Measurements from ENCODE around the gene POLR2J3. TPM values are rescaled to one million over a fixed set of nuclear protein-coding genes. Genes with fewer than 3 reads are reported as not detected.
"Not testable (repeated sequence)": the region's sequence is repeated elsewhere in the genome, so short reads cannot be mapped to it uniquely, and the experiment has no call there.

The POLR2J3 gene
- total RNA-seq (2014; rRNA removed; shearing (Covaris generic)) = 8.6 and 14.1 TPM in 2 replicates

DNA sequence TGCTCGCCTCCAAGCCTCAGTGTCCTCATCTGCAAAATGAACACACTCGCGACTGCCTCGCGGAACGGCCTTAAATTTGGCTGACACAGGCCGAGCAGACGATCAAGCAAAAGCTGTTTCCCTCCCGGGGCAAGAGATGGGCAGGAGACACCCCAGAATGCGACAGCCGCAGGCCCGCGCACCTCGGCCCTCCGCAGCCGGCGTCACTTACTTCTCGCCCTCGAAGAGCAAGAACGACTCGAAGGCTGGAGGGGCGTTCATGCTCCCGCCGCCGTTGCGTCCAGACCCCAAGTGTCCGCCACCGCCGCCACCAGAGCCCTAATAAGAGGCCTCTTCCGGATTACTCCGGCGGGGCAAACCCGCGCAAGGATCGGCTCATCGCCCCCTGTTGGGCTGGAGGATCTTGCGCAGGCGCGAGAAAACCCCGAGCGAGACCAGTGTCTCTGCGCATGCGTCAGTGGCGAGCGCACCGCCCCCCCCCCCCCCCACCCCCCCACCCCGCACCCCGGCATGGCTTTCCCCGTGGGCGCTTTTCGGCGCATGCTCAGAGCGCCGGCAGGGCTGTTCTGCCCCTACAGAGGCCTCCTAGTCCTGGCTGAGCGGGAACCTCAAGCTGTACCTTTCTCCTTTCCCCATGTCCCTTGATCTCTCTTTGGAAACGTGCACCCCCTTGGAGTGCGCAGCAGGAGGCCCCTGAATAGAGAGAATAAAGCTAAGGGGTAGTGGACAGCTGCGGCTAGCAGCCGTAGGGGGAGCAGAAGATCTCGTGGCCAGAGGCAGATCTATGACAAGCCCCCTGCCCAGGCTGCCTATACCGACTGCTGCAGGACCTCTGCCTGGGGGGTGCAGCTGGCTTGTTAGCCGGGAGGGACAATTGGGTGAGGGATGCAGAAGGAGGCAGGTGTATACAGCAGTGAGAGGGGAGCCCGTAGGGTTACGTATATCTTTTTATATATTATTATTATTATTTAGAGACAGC is at the start of gene POLR2J3:
Gene POLR2J3, minus strand, starts transcription at position 323 of the 979 bp plus-strand sequence. Its CDS starts 62 bp downstream, at position 261.
- peak; percentile 85 for DNase-seq (ENCODE audit: low spot score)

DNA sequence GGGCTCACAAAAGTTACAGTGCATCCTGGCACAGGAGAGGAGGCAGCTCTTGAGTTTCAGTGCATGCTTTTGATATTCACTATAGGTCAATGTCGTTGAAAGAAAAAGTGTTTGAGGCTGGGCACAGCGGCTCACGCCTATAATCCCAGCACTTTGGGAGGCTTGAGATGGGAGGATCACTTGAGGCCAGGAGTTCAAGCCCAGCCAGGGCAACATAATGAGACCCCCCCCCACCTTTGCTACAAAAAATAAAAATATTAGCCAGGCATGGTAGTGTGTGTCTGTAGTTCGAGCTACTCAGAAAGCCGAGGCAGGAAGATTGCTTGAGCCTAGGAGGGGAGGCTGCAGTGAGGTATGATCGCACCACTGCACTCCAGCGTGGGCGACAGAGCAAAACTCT is 45.7 kb upstream of the POLR2J3 start:
- DNase-seq (ENCODE audit: low spot score) = not testable (repeated sequence)

DNA sequence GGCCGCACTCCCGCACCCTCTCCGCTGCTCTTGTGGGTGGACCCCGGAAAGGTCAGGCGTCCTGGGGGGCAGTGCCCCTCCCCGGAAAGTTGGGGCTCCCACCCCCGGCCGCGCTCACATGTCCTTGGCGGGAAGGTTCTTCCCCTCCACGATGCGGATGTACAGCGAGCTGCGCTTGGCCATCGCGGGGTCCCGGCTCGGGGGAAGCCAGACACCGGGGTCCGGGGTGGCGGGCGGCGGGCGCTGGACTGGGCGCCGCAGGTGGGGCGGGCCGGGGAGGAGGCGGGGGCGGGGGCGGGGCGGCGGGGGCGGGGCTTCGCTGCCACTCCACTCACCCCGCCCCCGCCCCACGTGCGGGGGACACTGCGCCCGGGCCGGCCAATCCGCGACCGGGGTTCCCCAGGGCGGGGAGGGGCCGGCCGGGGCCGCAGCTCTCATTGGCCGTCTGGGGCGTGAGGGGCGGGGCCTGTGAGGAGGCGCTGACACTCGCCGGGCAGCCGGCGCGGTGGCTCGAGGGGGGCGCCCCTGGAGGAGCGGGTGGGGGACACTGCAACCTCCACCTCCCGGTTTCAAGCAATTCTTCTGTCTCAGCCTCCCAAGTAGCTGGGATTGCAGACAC is 44.2 kb upstream of the POLR2J3 start, which contains the start of gene RASA4:
Gene RASA4, minus strand, starts transcription at position 250 of the 619 bp plus-strand sequence. Its CDS starts 67 bp downstream, at position 183.
- not testable (repeated sequence) for DNase-seq (ENCODE audit: low spot score)

DNA sequence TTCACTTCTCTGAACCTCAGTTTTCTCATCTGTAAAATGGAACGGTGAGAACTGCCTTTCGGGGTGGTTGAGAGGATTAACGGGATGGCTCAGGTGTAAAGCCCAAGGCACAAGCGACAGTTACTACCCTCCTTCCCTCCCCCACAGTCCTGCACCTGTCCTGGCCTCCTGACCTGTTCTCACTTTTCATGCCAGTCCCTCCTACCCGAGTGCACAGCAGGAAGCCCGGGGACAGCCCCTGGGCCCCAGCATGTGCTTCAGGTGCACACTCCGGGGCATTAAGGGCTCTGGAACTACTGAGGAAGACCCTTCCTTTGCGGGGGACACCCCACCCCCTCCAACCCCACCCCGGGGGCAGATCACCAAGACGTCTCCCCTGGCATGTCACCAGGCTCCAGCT is 43.5 kb upstream of the POLR2J3 start:
- not testable (repeated sequence) for DNase-seq (ENCODE audit: low spot score)

DNA sequence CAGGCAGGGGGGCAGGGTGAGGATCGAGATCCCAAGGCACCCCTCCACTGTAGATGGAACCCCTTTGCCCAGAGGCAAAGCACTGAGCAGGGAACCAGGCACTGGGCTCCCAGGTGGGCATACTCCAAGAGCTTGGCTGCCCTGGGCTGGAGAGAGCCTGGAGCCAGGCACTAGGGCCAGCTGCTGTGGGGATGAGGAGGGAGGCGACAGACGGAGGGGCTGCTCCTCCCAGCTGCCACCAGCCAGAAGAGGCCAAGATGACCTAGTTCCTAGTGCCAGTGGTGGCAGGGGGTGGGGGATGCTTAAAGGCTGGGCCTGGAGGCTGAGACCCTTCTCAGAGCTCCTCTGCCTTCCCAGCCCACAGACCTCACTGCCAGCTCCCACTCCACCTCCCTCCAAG is 42.5 kb upstream of the POLR2J3 start:
- DNase-seq (ENCODE audit: low spot score) = not testable (repeated sequence)

DNA sequence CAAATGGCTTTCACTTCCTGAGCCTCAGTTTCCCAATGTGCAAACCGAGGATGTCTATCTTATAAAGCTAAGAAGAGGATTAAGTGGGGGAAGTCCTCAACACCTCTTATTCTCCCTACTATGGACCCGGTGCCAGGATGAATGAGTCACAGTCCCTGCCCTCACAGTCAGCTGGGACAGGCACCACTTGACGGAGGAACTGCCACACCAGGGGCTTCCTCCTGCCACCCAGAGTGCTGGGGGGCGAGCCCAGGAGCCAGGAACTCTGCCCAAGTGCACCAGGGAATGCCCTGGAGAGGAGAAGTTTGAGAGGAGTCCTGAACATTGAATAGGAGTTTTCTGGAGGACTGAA is 41.9 kb upstream of the POLR2J3 start:
- DNase-seq (ENCODE audit: low spot score) = not testable (repeated sequence)

DNA sequence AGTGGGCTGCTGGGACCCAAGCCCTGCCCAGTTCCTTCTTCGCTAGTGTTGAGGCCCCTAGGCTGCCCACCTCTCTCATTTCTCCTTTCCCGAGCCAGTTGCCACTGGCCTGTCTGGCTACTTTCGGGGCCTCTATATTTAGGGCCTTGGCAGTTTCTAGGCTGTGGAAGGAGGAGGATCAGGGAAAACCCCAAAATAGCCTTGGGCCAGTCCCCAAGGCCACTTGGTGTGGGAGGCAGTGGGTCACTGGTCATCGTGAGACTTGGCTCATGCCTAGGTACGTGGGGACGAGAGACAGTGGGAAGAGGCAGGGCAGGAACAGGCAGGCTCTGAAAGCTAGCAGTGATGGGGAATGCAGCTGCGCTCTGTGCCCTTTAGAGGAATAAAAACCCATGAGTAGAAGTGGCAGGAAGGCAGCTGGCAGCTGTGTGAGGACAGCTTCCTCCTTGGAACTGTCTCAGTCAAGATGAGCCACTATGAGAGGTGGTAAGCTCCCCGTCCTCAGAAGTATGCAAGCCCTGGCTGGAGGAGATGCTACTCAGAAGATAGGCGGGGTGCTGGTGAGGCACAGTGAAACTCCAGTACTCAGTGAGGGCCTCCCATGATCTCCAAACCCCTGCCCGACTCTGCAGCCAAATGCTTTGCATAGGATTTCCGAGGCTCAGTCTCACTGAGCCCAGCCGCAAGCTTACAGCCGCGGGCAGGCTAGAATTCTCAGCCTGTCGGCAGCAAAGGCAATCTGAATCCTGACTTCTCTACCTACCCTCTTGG is 41.4 kb upstream of the POLR2J3 start:
- not testable (repeated sequence) for DNase-seq (ENCODE audit: low spot score)

DNA sequence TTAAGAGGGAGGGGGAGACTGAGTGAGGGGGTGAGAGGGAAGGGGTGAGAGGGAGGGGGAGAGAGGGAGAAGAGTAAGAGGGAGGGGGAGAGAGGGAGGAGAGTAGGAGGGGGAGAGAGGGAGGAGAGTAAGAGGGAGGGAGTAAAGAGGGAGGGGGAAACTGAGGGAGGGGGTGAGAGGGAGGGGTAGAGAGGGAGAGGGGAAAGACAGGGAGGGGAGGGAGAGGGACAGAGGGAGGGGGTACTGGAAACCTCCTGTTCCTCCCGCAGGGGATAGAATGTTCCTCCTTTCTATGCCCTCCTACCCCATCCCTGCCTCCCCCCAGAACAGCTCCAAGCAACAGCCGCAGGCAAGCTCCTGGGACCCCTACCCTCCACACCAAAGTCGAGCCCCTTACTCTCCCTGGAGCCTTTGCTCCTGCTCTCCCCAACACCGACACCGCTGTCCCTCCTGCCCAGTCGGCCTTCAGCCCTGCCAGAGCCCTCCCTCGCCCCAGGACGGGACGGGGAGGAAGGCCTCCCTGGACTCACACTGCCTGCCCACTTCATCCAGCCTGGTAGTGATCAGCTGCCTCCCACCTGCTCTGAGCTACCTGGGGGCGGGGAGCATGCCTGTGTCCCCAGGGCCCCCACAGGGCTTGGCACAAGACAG is 39.4 kb upstream of the POLR2J3 start:
- DNase-seq (ENCODE audit: low spot score) = peak; percentile 1

DNA sequence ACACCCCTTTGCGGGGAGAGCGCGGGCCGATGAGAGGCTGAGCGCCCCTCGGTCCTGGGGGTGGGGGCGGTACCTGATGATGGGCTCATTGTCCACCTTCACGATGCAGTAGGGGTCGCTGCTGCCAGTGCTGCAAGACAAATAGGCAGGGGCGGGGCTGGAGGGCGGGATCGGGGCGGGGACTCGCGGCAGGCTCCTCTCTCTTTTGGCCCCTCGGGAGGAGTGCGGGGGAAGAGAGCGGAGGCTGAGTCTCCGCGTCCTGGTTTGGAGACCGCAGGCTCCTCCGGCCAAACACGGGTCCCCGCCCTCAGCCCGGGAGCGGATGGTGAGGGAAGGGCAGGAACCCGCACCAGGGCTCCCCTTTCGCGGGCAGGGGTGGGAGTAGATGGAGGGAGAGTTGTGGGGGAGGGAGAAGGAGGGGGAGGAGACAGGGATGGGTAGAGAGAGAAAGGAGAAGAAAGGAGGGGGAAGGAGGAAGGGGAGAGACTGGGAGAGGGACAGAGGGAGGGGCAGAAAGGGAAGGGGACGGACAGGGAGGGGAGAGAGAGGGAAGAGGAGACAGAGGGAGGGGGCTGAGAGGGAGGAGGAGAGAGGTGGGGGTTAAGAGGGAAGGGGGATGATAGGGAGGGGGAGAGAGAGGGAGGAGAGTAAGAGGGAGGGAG is 38.8 kb upstream of the POLR2J3 start:
- DNase-seq (ENCODE audit: low spot score) = not testable (repeated sequence)

DNA sequence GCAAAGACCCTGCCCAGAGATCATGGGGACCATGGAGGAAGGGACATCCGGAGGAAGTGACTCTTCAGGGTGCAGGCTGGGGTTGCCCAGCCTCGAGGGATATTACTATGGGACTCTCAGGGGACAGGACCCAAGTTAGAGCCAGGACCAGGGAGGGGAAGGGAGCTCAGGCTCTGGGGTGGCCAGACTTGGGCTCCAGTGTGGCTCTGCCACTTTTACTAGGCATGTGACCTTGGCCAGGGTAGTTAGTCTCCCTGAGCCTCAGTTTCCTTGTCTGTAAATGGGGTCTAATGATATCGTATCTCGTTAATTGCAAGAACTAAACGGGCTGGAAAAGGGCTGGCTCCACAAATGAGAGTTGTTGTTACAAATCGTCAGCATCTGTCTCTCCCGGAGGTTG is 38.1 kb upstream of the POLR2J3 start:
- not testable (repeated sequence) for DNase-seq (ENCODE audit: low spot score)

DNA sequence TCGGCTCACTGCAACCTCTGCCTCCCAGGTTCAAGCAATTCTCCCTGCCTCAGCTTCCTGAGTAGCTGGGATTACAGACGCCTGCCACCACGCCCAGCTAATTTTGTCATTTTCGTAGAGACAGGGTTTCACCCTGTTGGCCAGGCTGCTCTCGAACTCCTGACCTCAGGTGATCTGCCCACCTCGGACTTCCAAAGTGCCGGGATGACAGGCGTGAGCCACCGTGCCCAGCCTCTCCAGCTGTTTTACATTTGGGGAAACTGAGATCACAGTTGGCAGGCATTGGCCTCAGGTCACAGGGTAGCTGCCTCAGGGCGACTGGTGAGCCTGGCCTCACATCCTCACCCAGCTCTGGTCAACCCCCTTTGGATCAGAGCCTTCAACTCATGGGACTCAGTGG is 37.4 kb upstream of the POLR2J3 start:
- DNase-seq (ENCODE audit: low spot score) = not testable (repeated sequence)

DNA sequence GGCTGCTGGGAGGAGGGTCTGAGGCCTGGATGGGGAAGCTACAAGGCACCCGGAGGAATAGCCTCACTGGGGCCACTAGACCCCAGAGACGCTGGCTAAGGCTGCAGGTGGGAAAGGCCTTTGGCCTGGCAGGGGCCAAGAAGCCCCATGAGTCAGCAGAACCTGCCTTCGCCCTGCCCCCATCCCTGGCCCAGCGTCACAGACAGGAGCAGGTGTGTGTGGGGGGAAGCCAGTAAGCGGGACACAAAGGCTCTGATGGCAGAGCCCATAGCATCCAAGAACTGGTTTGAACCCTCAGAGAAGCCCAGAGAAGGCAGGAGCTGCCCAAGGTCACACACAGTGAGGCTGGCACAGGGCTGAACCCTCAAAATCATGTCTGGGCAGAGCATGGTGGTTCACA is 34.5 kb upstream of the POLR2J3 start:
- not testable (repeated sequence) for DNase-seq (ENCODE audit: low spot score)

DNA sequence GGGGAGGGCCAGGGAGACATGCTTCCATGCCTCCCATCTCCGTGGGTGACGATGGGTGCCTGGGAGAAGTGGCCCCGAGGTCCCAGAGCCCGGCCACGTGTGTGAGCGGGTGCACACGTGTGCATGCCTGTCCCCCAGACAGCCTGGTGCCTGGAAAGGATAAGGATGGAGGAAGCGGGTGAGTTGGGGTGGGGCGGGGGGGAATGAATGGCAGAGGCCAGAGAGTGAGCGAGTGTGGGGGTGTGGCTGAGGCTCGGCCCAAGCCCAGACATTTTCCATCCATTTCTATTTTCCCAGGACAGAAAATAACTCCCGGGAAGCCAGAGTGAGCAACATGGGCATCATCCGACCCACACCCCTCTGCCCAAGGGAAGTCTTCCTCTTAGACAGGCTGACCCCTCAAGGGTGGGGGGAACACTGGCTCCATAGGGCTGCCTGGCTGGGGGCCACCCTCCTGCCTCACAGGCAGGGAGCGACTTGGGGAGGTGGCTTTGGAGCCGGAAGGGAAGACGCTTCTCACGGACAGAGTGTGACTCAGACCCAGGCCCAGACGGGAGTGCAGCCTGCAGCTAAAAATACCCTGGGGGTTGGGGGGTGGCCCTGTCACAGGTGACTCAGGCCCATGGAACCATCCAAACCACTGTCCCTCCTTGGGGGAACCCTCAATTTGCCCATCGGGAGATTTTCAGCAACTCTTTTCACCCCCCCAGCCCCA is 32.2 kb upstream of the POLR2J3 start:
- not testable (repeated sequence) for DNase-seq (ENCODE audit: low spot score)

DNA sequence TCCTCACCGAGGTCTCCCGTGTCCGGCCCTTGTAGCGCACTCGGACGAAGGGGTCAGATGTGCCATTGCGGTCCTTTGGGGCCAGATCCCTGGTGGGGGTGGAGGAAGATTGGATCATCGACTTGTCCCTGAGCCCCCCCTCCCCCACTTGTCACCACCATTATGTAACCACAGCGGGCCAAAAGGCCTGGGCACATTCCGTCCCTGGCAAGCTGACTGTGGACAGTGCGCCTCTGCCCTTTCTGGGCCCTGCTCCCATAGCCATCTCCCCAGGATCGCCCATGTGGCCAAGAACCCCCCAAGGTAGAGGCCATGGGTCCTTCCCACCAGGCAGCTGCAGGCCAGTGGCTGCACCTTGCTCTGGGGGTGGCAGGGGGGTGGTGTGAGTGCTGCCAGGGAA is 29.9 kb upstream of the POLR2J3 start:
- not testable (repeated sequence) for DNase-seq (ENCODE audit: low spot score)

DNA sequence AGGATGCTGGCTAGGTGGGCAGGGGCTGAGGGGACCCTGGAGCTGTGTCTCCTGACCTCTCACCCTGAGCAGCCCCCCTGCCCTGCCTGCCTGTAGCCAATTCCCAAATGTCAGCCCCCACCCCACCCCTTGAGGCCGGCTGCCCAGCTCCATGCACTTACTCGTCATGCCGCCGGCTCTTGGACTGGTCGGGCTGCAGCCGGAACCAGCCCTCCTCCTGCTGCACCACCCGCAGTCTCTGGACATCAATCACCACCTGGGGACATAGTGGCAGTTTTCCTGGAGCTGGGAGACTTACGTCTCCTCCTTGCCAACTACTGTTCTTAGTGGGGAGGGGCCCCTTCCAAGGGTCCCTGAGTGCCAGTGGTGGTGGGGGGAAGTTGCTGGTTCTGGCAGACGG is 27.3 kb upstream of the POLR2J3 start:
- DNase-seq (ENCODE audit: low spot score) = not testable (repeated sequence)

DNA sequence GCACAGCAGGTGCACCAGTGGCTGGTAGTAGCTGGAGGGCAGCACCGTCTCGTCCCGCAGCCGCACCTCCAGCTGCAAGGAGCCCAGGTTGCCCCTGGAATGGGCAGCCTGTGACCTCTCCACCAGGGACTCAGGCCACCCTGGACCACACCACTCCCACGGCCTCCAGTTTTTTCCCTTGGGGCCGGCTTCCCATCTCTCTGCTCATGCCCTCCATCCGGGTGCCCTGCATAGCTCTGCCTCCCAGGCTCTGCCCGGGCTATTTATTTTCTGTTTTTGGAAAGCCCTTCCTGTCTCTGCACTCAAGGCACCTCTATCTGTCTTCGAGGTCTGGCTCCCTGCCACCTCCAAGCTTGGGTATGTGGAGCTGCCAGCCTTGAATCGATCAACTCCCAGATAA is 23.7 kb upstream of the POLR2J3 start:
- not testable (repeated sequence) for DNase-seq (ENCODE audit: low spot score)

DNA sequence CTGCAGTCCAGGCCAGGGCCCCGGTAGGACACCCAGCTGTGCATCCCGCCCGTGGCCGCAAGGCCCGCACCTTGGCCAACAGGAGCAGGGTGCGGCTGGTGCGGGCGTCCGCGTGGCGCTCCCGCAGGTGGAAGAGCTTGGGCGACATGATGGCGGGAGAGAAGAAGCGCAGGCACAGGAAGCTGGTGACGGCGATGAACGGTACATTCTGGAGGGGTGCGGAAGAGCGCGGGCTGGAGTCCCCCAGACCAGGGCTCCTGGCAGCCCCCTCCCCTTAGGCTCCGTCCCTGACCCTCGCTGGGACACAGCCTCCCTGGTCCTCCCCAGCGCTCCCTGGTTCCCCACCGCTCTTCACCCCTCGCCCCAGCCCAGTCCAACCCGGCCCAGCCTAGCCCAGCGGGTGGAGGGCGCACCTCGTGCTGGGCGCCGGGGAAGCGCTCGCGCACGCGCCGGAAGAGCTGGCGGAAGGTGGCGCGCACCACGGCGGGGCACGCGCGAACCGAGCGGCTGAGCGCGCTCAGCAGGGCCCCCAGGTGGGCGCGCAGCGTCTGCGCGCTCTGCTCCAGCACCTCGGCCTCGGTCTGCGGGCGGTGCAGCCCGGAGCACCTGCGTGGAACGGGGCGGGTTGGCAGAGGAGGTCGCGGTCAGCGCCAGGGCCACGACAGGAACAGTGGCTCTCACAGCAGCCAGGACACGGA is 21.4 kb upstream of the POLR2J3 start:
- not testable (repeated sequence) for DNase-seq (ENCODE audit: low spot score)

DNA sequence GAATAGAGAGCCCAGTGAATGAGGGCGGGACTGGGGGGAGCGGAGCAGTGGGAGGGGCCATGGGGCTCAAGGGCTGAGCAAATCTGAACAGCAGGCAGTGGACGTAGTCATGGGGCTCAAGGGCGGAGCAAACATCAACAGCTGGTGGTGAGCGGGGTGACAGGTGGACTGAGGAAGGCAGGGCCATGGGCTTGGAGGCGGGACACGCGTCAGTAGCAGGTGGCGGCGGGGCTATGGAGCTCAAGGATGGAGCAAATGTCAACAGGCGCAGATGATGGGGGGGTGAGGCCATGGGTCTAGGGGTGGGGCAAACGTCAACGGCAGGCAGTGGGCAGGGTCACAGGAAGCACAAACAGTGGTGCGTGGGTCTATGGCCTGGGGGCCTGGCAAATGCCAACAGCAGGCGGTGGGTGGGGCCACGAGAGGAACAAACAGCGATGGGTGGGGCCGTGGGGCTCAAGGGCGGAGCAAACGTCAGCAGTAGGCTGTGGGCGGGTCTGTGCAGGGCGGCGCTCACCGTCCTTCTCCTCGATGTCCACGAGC is 20.2 kb upstream of the POLR2J3 start:
- not testable (repeated sequence) for DNase-seq (ENCODE audit: low spot score)

DNA sequence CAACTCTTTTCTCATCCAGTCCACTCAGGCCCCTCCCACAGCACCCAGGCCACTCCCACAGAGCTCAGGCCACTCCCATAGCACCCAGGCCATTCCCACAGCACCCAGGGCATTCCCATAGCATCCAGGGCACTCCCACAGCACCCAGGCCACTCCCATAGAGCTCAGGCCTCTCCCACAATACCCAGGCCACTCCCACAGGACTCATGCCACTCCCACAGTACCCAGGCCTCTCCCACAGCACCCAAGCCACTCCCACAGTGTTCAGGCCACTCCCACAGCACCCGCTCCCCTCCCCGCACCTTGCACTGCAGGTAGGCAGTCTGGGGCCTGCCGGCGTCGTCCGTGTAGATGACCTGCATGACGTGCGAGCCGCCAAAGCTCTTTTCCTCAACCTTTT is 17.5 kb upstream of the POLR2J3 start:
- not testable (repeated sequence) for DNase-seq (ENCODE audit: low spot score)
